ENCODE results near the gene MAGI1. TPM values are rescaled to one million over a fixed set of nuclear protein-coding genes. Genes with fewer than 3 reads are reported as not detected.

MAGI1 gene
- total RNA-seq, 3 donors from 2014 or later, result 22.1 to 94.4 (median 70.5) TPM

DNA sequence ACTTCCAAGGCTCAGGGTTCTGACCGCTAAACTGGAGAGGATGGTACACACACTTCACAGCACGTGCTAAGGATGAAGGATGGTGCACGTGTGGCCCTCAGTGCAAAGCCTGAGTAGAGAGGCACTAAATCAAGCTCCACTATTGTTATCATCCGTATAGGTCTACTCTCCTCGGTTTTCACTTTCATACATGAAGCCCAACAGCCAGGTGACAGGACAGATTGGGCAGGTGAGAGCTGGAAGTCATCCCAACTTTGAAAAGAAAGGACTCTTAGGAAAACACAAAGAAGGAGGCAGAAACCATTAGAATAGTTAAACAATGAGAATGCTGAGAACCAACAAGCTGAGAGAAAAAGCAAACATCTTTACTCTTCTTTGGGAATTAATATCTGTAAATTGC, 21.1 kb downstream of the MAGI1 start:
- intact Hi-C loops (cut with DNase I; ENCODE audit: low total_unique reads), result no loop called here
- Histone ChIP-seq H3K36me3 (no peaks in the 10 kb centered on the region), H3K4me3 (no peak overlapping the region), H3K4me1 (peaks cover 0 to 13% of the 10 kb centered on the region in 2 donors), H3K27me3 (no peaks in the 10 kb centered on the region), H3K27ac (no peak overlapping the region), H3K9me3 (no peaks in the 10 kb centered on the region)
- TF ChIP-seq POLR2AphosphoS5 (IDR thresholded peaks at IDR 0.05) (no peak), POLR2A (IDR thresholded peaks at IDR 0.05) (no peak)
- TF ChIP-seq, protein P1, sequence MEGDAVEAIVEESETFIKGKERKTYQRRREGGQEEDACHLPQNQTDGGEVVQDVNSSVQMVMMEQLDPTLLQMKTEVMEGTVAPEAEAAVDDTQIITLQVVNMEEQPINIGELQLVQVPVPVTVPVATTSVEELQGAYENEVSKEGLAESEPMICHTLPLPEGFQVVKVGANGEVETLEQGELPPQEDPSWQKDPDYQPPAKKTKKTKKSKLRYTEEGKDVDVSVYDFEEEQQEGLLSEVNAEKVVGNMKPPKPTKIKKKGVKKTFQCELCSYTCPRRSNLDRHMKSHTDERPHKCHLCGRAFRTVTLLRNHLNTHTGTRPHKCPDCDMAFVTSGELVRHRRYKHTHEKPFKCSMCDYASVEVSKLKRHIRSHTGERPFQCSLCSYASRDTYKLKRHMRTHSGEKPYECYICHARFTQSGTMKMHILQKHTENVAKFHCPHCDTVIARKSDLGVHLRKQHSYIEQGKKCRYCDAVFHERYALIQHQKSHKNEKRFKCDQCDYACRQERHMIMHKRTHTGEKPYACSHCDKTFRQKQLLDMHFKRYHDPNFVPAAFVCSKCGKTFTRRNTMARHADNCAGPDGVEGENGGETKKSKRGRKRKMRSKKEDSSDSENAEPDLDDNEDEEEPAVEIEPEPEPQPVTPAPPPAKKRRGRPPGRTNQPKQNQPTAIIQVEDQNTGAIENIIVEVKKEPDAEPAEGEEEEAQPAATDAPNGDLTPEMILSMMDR (IDR thresholded peaks at IDR 0.05), result no peak
- no peak for DNase-seq (ENCODE audit: low spot score in 2 of 2)

DNA sequence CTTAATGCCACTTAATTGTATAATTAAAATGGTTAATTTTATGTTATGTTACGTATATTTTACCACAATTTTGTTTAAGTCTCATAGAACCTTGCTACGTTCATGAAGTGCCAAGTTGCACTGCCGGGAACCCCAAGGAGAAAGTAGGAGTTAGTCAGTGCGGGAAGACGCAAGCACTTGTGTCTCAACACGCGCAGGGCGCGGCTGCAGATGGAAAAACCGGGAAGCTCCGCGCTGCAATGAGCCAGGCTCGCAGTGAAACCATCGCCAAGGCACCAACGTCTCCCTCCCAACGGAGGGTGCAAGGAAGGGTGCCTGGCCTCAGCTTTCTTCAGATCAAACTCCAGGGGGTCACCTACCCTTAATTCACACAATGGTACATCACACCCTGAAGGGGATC, 21.6 kb downstream of the MAGI1 start:
- Histone ChIP-seq H3K4me3 (no peak overlapping the region), H3K36me3 (no peaks in the 10 kb centered on the region), H3K27ac (no peak overlapping the region), H3K27me3 (no peaks in the 10 kb centered on the region), H3K9me3 (no peaks in the 10 kb centered on the region), H3K4me1 (peaks cover 0 to 13% of the 10 kb centered on the region in 2 donors)
- intact Hi-C loops (cut with DNase I; ENCODE audit: low total_unique reads), result no loop called here
- no peak for DNase-seq (ENCODE audit: low spot score in 2 of 2)
- TF ChIP-seq POLR2A (IDR thresholded peaks at IDR 0.05) (no peak), POLR2AphosphoS5 (IDR thresholded peaks at IDR 0.05) (no peak)
- TF ChIP-seq, protein P1 (IDR thresholded peaks at IDR 0.05), result no peak

DNA sequence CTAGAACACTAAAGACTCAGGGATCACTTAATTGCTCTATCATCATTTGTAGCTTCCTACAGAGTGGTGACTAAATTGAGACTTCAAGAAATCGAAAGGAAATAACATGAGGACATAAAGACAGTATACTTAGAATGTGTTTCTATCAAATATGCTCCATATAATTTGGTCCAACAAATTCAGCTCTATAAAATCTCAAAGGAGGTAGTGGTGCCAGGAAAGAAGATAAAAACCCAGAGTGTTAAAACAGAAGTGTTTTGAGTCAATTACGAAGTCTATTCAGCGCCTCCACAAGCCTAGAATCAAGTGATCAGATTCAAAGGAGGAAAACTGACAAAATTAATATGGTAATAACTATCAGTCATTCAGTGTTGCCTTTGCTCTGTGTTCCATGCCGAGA, 22.9 kb downstream of the MAGI1 start:
- intact Hi-C loops (cut with DNase I; ENCODE audit: low total_unique reads), result no loop called here
- Histone ChIP-seq H3K4me1 (peaks cover 0 to 7% of the 10 kb centered on the region in 2 donors), H3K9me3 (no peaks in the 10 kb centered on the region), H3K27ac (no peak overlapping the region), H3K27me3 (no peaks in the 10 kb centered on the region), H3K4me3 (no peak overlapping the region), H3K36me3 (no peaks in the 10 kb centered on the region)
- TF ChIP-seq POLR2AphosphoS5 (IDR thresholded peaks at IDR 0.05) (no peak), POLR2A (IDR thresholded peaks at IDR 0.05) (no peak)
- TF ChIP-seq, protein P1 (IDR thresholded peaks at IDR 0.05), result no peak
- no peak for DNase-seq (ENCODE audit: low spot score in 2 of 2)

DNA sequence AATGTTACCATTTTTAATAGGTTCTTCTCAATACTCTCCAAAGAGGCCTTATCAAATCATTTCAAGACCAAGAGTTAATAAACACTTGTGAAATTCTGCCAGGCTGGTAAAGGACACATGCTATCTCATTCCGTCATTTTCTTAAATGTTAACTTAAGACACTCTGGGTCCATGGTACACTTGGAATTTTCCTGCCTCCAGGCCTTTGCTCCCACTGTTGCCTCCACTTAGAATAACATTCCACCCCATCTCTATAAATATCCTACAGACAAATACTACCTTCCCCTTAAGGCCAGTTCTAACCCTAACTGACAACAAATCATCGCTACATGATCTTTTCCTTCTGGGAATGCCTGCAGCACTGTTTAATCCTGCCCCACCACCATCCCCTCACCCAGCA, 24.1 kb downstream of the MAGI1 start:
- Histone ChIP-seq H3K4me1 (peaks cover 0 to 10% of the 10 kb centered on the region in 2 donors), H3K9me3 (no peaks in the 10 kb centered on the region), H3K27me3 (no peaks in the 10 kb centered on the region), H3K36me3 (no peaks in the 10 kb centered on the region), H3K27ac (no peak overlapping the region), H3K4me3 (no peak overlapping the region)
- TF ChIP-seq, protein P1 (IDR thresholded peaks at IDR 0.05), result no peak
- TF ChIP-seq POLR2A (IDR thresholded peaks at IDR 0.05) (no peak), POLR2AphosphoS5 (IDR thresholded peaks at IDR 0.05) (no peak)
- DNase-seq (ENCODE audit: low spot score in 2 of 2), result no peak
- intact Hi-C loops (cut with DNase I; ENCODE audit: low total_unique reads), result no loop called here

GRCh38 chr3:66014056-66014455, 24.7 kb downstream of the MAGI1 start:
- H3K4me1 ChIP-seq, result peaks cover 0 to 10% of the 10 kb centered on the region in 2 donors
- H3K27me3 ChIP-seq, result no peaks in the 10 kb centered on the region
- no peaks in the 10 kb centered on the region for H3K9me3 ChIP-seq
- H3K4me3 ChIP-seq, result no peak overlapping the region
- no peak for DNase-seq (ENCODE audit: low spot score in 2 of 2)
- H3K27ac ChIP-seq, result no peak overlapping the region
- intact Hi-C loops (cut with DNase I; ENCODE audit: low total_unique reads), result no loop called here
- TF ChIP-seq POLR2A (IDR thresholded peaks at IDR 0.05) (no peak), POLR2AphosphoS5 (IDR thresholded peaks at IDR 0.05) (no peak)
- TF ChIP-seq, protein P1 (IDR thresholded peaks at IDR 0.05), result no peak
- H3K36me3 ChIP-seq, result no peaks in the 10 kb centered on the region

Data from breast epithelium (tissue), 4 donors.